Stimulated activated CD8-positive, alpha-beta memory T cell treated with anti-CD3 and anti-CD28 coated beads, Interleukin-2, amount 100 ng/mL, for 48 hours (primary cell): Measurements from ENCODE around the gene SLC25A39.
"Not testable (repeated sequence)": the region's sequence is repeated elsewhere in the genome, so short reads cannot be mapped to it uniquely, and the experiment has no call there.

Experiments
- DNase-seq, 2 donors: peaks; one replicate each; pipeline ENCODE4 v3.0.0-alpha.2; 2020; ENCODE audit warnings: low read depth in 2 of 2

SLC25A39 gene

DNA sequence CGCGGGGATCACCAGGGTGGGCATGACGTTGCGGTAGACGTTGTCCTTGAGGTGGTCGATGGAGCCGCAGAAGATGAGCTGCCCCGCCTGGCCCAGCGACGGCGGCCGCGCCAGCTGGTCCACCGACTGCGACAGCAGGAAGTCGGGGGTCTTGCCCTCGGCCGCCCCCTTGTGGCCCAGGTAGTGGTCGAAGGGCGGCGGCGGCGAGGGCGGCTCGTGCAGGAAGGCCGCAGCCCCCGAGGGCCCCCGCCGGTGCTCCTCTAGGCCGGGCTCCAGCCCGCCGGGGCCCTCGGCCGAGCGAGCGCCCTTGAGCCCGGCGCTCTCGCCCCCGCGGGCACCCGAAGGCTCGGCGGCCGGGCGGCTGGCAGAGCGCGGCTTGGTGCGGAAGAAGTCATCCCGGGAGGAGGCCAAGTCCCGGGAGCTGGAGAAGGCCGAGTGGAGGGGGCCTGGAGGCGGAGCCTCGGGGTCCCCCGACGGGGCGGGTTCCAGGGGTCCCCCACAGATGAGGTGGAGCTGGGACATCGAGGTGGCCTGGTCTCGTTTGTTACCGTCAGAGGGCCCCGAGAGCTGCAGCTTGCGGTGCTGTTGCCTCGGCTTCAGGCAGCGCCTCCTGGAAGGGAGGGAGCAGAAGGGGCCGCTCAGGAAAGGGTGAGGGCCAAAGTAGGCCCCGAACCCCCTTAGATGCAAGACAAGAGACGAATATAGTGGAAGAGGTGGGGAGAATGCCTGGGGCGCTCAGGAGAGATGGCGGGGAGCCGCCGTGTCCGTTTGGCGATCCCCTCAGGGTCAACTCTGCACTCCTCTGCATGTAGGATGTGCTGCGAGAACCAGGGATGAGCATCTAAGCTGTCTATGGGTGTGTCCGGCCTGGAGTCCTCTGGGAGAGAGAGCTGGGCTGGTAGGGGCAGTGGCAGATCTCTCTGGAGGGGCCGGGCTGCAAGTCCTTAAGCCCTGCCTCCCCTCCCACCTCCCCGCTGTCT is 30.2 kb upstream of the SLC25A39 start:
- DNase-seq: peak; percentile 52 to 63

DNA sequence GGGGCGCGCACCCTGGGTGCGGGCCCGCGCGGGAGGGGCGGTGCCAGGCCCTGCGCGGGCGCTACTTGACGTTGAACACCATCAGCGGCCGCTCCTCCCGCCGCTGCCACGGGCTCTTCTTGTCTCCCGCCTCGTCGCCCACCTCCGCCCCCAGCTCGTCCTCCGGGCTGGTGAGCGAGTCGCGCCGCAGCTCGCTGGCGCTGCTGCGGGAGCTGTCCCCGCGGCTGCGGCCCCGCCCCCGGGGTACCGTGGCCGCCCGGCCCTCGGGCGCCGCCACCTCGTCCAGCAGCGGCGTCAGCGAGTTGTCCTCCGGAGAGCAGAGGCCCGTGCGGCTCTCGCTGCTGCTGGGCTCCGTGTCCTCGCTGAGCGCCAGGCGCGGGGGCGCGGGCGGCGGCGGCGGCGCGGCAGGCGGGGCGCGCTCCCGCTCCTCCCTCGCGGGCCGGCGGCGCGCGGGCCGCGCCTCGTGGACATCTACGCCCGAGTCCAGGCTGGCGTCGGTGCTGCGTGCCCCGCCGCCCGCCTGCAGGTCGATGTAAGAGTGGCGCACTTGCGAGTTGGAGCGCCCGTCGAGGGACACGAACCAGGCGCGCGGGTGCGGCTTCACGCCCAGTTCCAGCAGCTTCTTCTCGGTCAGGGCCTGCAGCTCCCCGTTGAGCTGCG is 29.2 kb upstream of the SLC25A39 start:
- DNase-seq: no peak

DNA sequence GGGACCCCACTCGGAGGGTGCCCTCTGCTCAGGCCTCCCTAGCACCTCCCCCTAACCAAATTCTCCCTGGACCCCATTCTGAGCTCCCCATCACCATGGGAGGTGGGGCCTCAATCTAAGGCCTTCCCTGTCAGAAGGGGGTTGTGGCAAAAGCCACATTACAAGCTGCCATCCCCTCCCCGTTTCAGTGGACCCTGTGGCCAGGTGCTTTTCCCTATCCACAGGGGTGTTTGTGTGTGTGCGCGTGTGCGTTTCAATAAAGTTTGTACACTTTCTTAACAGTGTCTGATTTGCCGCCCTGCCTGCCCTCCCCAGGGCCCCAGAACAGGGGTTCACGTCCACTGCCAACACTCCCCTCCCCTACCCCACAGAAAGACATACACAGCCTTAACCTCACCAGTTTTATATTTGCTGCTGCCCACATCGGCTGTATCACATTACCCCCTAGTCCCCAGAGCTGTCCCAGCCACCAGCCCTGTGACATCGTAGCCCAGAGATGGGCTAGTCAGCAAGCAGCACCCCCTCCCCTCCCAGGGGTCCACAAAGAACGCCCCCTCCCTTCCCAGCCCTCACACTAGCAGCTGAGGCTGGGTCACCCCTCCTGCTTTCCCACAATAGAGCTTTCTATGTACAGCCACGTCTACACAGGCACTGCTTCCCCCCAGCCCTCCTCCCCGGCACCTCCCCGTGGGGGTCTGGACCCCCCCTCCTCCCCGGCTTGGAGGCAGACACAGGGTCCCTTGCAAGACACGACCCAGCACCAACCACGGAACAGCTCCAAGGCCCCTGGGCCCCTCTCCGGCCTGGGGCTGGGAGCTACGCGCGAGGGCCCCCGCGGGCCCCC is 28.4 kb upstream of the SLC25A39 start:
- no peak for DNase-seq

DNA sequence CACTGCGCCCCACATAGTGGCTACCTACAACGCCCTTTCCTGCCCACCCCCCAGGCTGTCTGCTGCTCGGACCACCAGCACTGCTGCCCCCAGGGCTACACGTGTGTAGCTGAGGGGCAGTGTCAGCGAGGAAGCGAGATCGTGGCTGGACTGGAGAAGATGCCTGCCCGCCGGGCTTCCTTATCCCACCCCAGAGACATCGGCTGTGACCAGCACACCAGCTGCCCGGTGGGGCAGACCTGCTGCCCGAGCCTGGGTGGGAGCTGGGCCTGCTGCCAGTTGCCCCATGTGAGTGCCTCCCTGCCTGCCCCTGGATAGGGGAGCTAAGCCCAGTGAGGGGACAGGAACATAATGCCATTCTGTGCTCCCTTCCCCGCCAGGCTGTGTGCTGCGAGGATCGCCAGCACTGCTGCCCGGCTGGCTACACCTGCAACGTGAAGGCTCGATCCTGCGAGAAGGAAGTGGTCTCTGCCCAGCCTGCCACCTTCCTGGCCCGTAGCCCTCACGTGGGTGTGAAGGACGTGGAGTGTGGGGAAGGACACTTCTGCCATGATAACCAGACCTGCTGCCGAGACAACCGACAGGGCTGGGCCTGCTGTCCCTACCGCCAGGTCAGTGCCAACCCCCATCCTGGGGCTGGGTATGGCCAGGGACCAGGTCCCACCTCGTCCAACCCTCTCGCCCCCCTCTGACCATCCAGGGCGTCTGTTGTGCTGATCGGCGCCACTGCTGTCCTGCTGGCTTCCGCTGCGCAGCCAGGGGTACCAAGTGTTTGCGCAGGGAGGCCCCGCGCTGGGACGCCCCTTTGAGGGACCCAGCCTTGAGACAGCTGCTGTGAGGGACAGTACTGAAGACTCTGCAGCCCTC is 27.6 kb upstream of the SLC25A39 start:
- no peak for DNase-seq

DNA sequence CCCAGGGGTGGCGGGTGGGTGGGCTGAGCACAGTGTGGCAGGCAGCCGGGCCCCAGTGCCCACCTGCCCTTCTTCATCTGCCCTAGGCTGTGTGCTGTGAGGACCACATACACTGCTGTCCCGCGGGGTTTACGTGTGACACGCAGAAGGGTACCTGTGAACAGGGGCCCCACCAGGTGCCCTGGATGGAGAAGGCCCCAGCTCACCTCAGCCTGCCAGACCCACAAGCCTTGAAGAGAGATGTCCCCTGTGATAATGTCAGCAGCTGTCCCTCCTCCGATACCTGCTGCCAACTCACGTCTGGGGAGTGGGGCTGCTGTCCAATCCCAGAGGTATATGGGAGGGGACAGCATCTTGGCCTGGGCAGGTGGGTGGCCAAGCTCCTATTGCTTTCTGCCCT is 26.8 kb upstream of the SLC25A39 start:
- no peak for DNase-seq

DNA sequence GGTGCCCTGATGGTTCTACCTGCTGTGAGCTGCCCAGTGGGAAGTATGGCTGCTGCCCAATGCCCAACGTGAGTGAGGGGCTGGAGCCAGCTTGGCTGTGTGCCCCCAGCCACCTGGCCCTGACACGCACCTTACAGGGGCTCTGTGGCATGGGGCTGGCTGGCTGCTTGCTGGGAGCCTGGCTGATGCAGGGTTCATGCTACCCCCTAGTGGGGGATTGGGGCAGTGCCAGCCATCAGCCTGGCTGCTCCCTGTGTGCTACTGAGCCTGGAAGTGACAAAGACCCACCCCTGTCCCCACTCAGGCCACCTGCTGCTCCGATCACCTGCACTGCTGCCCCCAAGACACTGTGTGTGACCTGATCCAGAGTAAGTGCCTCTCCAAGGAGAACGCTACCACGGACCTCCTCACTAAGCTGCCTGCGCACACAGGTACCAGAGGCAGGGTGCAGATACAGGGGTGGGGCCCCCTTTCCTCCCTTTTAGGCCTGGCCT is 26.2 kb upstream of the SLC25A39 start:
- DNase-seq: peak; percentile 66

DNA sequence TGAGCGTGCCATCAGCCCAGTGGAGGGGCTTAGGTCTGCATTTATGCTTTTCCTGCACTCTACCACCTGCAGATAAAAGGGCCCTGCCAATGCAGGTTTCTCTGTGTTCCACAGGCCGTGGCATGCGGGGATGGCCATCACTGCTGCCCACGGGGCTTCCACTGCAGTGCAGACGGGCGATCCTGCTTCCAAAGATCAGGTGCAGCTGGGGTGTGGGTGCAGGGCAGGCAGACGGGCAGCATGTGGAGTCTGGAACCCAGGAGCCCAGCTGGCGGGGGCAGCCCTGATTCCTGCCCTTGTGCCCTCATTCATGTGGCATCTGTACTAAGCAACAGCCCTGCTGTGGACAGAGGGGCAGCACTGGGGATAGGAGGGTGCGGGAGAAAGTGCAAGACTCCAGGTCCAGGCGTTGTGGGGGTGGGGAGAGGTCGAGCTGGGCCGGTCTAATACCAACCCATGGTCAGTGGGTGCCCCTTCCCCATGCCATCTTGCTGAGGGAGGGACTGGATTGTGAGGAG is 25.0 kb upstream of the SLC25A39 start:
- DNase-seq: no peak

DNA sequence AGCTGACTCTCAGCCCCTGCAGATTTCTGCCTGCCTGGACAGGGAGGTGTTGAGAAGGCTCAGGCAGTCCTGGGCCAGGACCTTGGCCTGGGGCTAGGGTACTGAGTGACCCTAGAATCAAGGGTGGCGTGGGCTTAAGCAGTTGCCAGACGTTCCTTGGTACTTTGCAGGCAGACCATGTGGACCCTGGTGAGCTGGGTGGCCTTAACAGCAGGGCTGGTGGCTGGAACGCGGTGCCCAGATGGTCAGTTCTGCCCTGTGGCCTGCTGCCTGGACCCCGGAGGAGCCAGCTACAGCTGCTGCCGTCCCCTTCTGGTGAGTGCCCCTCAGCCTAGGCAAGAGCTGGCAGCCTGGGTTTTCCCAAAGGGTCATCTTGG is 24.4 kb upstream of the SLC25A39 start:
- no peak for DNase-seq

DNA sequence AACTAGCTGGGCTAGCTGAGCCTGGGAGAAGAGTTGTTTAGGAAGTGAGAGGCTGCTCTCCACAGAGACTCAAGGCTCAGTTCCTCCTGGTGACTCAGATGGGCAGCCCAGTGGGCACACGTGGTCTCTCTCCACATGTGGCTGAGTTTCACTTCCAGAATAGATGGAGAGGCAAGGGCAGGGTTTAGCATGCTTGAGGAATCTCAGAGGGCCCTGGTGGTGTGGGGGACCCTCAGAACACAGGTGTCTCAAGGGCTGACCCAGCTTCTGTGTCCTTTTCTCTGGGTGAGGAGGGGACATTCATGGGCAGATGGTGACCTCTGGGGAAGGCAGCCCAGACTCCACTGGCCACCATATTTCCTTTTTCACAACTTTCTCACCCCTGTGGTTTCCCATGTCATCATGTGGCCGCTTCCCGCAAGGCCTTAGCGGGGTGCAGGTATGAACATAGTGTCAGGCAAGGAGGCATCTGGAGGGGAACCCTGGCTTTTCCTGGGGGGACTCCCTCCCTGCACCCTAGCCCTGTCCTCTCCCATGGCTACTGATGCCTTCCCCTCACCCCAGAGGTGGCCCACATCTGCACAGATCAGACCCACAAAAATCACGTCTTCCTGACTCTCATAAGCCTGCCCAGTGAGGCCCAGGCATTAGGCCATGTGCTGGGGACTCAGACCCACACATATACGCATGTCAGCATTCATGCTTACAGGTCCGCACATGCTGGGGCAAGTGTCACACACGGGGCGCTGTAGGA is 23.8 kb upstream of the SLC25A39 start:
- no peak for DNase-seq

DNA sequence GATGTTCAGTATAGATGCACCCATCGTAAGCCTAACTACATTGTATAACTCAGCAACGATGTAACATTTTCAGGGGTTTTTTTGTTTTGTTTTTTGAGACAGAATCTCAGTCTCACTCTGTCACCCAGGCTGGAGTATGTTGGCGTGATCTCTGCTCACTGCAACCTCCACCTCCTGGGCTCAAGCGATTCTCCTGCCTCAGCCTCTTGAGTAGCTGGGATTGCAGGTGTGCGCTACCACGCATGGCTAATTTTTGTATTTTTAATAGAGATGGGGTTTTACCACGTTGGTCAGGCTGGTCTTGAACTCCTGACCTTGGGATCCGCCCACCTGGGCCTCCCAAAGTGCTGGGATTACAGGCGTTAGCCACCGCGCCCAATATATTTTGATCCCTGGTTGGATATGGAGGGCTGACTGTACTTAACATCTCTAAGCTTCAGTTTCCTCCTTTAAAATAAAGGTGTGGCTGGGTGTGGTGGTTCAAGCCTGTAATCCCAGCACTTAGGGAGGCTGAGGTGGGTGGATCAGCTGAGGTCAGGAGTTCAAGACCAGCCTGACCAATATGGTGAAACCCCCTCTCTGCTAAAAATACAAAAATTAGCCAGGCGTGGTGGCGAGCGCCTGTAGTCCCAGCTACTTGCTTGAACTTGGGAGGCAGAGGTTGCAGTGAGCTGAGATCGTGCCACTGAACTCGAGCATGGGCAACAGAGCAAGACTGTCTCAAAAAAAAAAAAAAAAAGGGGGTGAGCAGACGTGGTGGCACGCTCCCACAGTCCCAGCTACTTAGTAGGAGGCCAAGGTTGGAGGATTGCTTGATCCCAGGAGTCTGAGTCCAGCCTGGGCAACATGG is 22.8 kb upstream of the SLC25A39 start:
- not testable (repeated sequence) for DNase-seq

DNA sequence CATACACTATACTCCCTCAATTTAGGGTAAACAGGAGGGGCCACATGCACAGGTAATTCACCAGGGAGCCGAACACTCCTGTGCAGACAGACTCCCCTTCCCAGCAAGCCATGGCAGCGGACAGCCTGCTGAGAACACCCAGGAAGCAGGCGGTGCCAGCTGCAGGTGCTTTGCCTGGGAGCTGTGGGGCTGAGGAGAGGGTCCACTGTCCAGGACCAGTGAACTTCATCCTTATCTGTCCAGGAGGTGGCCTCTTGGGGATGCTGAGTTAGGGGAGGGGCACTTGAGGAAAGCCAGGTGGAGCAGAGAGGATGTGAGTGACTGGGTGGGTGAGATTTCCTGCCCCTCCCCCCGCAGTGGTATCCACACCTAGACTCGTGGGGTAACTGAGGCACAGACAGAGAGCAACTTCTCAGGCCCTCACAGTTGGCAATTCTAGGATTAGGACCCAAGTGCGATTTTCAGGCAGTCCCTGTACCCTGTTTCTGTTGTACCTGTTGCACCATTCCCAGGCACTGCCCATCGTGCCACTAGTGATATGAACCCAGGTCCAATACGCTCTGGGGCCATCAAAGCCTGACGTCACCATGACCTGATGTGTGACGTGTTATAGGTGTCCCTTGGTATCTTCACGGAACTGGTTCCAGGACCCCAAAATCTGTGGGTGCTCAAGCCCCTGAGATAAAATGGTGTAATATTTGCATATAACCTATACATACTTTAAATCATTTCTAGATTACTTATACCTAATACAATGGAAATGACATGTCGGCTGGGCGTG is 21.6 kb upstream of the SLC25A39 start:
- DNase-seq: no peak

DNA sequence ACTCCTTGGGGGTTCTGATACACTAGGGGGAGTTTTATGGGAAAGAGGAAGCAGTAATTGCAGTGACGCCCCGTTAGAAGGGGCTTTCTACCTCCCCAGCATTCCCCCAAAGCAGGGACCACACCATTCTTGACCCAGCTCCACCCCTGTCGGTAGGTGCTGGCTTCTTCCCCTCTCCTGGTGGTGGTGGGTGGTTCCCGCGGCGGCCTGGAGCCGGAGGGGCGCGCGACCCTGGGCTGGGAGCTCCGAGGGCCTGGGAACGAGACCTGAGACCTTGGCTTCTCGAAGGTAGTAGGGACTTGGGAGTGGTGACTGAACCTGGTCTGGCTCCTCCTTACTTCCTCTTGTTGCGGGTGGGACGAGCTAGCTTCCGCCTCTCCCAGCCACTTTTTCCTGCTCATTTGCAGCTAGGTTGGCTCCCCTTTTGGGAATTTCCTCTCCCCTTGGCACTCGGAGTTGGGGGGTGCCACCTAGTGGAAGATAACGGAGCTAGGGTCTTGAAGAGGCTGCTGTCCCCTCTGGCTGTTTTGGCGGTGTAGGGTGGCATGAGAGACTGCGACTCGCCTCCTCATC is 20.9 kb upstream of the SLC25A39 start:
- DNase-seq: no peak

DNA sequence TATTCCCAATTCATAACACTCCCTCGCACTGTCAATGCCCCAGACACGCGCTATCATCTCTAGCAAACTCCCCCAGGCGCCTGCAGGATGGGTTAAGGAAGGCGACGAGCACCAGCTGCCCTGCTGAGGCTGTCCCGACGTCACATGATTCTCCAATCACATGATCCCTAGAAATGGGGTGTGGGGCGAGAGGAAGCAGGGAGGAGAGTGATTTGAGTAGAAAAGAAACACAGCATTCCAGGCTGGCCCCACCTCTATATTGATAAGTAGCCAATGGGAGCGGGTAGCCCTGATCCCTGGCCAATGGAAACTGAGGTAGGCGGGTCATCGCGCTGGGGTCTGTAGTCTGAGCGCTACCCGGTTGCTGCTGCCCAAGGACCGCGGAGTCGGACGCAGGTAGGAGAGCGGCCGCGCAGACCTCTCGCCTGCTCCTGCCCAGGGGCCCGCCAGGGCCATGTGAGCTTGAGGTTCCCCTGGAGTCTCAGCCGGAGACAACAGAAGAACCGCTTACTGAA is 20.4 kb upstream of the SLC25A39 start, which contains the start of gene GRN:
TSS of gene GRN (plus strand) at position 364 of the 515 bp plus-strand sequence. CDS start 3,863 bp downstream, outside the sequence.
- peak; percentile 63 to 78 for DNase-seq

DNA sequence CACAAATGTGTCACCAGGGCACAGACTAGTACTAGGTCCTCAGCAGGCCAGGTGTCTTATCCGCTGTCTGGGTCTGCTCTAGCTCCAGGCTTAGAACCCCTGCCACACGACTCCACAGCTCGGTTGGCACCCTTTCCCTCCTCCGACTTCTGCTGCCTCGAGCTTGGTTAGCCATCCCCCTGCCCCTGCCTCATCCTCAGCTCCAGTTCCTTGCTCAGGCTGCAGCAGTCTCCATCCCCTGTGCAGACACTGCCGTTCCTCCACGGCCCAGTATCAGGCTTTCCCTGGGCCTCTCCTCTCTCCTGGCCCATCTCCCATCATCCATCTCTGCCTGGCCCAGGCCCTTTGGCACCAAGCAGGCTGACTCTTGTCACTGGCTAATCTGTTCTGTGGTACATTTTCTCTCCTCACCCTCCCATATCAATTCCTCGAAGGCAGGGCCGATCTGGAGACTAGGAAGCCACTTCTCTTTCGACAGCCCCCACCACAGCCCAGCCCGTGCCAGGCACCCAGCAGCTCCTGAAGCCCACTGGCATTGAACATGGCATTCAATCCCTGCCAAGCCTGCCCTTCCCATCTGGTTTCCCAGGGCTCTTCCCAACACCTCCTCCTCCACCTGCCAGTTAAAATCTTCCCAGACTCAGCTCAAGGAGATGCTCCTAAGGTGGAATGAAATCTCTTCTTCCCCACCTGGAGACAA is 19.0 kb upstream of the SLC25A39 start:
- DNase-seq: no peak

DNA sequence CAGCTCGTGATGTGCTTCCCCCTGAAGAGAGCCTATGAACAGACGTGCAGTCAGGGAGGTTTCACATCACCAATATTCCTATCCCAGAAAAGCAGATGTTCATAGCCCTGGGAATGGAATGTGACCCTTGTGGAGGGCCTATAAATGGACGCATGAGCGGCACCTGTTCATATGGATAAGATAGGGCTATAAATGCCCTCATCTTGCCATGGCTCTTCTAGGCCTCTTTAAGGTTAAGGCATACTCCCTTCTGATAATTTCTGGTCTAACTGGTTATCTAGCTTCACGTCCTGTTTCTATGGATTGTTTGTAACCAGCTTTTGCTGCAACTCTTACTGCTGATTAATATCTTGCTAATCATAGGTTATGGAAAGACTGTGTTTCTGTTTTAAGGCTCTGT is 15.9 kb upstream of the SLC25A39 start:
- not testable (repeated sequence) for DNase-seq

DNA sequence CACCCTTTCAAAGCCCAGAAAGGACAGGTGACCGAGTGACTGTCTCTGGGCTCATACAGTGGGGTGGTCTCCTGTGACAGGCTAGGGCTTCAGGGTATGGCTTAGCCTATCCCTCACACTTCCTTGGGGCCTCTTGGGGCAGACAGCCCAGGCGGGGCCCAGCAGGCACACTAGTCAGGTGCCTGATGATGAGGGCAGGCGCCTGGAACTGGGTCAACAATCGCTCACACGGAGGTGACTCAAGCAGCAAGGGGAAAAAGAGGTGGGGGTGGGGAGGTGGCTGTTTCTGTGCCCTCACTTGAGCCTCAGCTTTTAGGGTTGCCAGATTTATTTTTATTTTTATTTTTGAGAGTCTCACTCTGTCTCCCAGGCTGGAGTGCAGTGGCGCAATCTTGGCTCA is 14.1 kb upstream of the SLC25A39 start:
- DNase-seq: no peak

DNA sequence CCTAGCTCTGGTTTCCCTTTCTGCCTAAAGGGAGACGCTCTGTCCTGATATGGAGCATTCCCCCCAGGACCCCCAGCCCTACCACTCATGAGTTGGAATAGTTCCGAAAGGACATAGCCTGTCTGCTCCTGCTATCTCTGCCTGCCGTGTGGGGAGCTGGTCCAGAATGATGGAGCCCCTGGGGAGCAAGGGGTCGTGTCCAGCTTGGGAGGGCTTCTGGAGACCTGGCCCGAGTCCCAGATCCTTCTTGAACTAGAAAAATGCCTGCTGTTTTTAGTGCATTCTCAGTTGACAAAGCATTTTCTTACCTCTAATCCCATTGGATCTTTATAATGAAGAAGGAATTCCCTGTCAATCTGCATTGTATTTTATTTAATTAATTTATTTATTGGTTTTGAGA is 11.3 kb upstream of the SLC25A39 start:
- DNase-seq: no peak
